Neural cell (in vitro differentiated cells): Measurements from ENCODE around the gene DSN1. TPM values are rescaled to one million over a fixed set of nuclear protein-coding genes. Genes with fewer than 3 reads are reported as not detected.

ENCODE experiments used
- H2AFZ ChIP-seq: fragments of 200-600, 300-800 bp; sonication (generic), shearing (Covaris generic); 2 replicates; pipeline ENCODE4 v1.6.0; 2014; ENCODE audit warnings: low read depth, mild to moderate bottlenecking, antibody characterized with exemption, low read length, moderate library complexity
- H3F3A ChIP-seq: fragments of 200-600 bp; shearing (Covaris generic); 2 replicates; pipeline ENCODE4 v1.6.1; 2016; ENCODE audit warnings: mild to moderate bottlenecking, moderate library complexity, mixed read lengths, antibody characterized with exemption, low read length; ENCODE audit not compliant: insufficient read depth, poor library complexity, severe bottlenecking
- H3K27ac ChIP-seq: fragments of 200-600, 300-800 bp; sonication (generic), shearing (Covaris generic); 2 replicates; pipeline ENCODE4 v1.5.1; 2014; ENCODE audit warnings: mild to moderate bottlenecking, low read length, moderate library complexity
- H3K27me3 ChIP-seq: fragments of 300-800, 200-600 bp; sonication (generic), shearing (Covaris generic); 2 replicates; pipeline ENCODE4 v1.6.0; 2014; ENCODE audit warnings: mild to moderate bottlenecking, low read depth, low read length, moderate library complexity; ENCODE audit not compliant: insufficient read depth
- H3K36me3 ChIP-seq: fragments of 300-800, 200-600 bp; sonication (generic), shearing (Covaris generic); 2 replicates; pipeline ENCODE4 v1.5.1; 2014; ENCODE audit warnings: mild to moderate bottlenecking, antibody characterized with exemption, low read length, moderate library complexity; ENCODE audit not compliant: insufficient read depth
- H3K4me2 ChIP-seq: fragments of 300-800, 200-600 bp; sonication (generic), shearing (Covaris generic); 2 replicates; pipeline ENCODE4 v1.6.0; 2014; ENCODE audit warnings: mild to moderate bottlenecking, low read length
- H3K4me3 ChIP-seq: fragments of 300-800, 200-600 bp; sonication (generic), shearing (Covaris generic); 2 replicates; pipeline ENCODE4 v1.5.1; 2014; ENCODE audit warnings: mild to moderate bottlenecking, low read length, moderate library complexity
- H3K79me2 ChIP-seq: fragments of 200-600 bp; shearing (Covaris generic); replicated peaks from 2 replicates; pipeline ENCODE4 v1.6.0; 2014; ENCODE audit warnings: mild to moderate bottlenecking, low read length, moderate library complexity; ENCODE audit not compliant: insufficient read depth
- H3K9ac ChIP-seq: fragments of 300-800, 200-600 bp; sonication (generic), shearing (Covaris generic); 2 replicates; pipeline ENCODE4 v1.6.1; 2016; ENCODE audit warnings: mild to moderate bottlenecking, low read length, mixed read lengths
- H3K9me2 ChIP-seq: fragments of 200-600 bp; shearing (Covaris generic); 2 replicates; pipeline ENCODE4 v1.6.1; 2016; ENCODE audit warnings: mild to moderate bottlenecking, low read length, mixed read lengths; ENCODE audit not compliant: insufficient read depth
- H3K9me3 ChIP-seq: fragments of 200-600, 300-800 bp; sonication (generic), shearing (Covaris generic); 2 replicates; pipeline ENCODE4 v1.6.1; 2016; ENCODE audit warnings: mild to moderate bottlenecking, mixed run types, low read length, moderate library complexity, mixed read lengths
- H4K20me1 ChIP-seq: fragments of 200-600 bp; shearing (Covaris generic); 2 replicates; pipeline ENCODE4 v1.6.1; 2016; ENCODE audit warnings: mild to moderate bottlenecking, mixed run types; ENCODE audit not compliant: insufficient read depth
- CTCF ChIP-seq: fragments of 450-650 bp; IDR thresholded peaks from 2 replicates; pipeline ENCODE4 v1.5.1; 2014; ENCODE audit warnings: antibody characterized with exemption, mild to moderate bottlenecking, moderate library complexity; ENCODE audit not compliant: poor library complexity, severe bottlenecking
- EP300 ChIP-seq: fragments of 450-650 bp; conservative IDR thresholded peaks from 2 replicates; pipeline ENCODE4 v1.6.1; 2014; ENCODE audit warnings: antibody characterized with exemption, mild to moderate bottlenecking, moderate library complexity; ENCODE audit not compliant: poor library complexity, severe bottlenecking
- EZH2 ChIP-seq: fragments of 200-600, 300-800 bp; shearing (Covaris generic), sonication (generic); IDR thresholded peaks from 2 replicates; pipeline ENCODE4 v1.6.1; 2014; ENCODE audit warnings: antibody characterized with exemption, low read length, borderline replicate concordance, mild to moderate bottlenecking; ENCODE audit not compliant: insufficient read depth, poor library complexity, severe bottlenecking
- RAD21 ChIP-seq: fragments of 450-650 bp; conservative IDR thresholded peaks from 2 replicates; pipeline ENCODE4 v1.6.1; 2014; ENCODE audit warnings: antibody characterized with exemption, mild to moderate bottlenecking, moderate library complexity
- TAF1 ChIP-seq: IDR thresholded peaks from 2 replicates; pipeline ENCODE4 v1.6.1; 2012; ENCODE audit warnings: low read depth
- polyA plus RNA-seq: library from polyadenylated mRNA; depleted of rRNA; stranded (reverse); fragments of >200 nt; gene quantifications from 2 replicates; pipeline ENCODE4 v1.2.3, GENCODE V29; 2014

Gene DSN1
- polyA plus RNA-seq, 1 donor from 2014 or later: 8.1 TPM

GRCh38 chr20:36742558-36742957 lies 31.0 kb downstream of the DSN1 start:
- Histone ChIP-seq H3K27me3 (no peaks in the 10 kb centered on the region), H3K9me2 (no peaks in the 10 kb centered on the region), H2AFZ (no peak overlapping the region), H3K79me2 (peaks cover 4% of the 10 kb centered on the region), H3K9ac (no peak overlapping the region), H3K36me3 (no peaks in the 10 kb centered on the region), H3F3A (no peaks in the 10 kb centered on the region), H3K4me2 (no peak overlapping the region), H4K20me1 (no peaks in the 10 kb centered on the region), H3K27ac (no peak overlapping the region), H3K4me3 (no peak overlapping the region), H3K9me3 (no peaks in the 10 kb centered on the region)
- TF ChIP-seq EP300 (no peak), RAD21 (no peak), EZH2 (no peak), CTCF (no peak)

GRCh38 chr20:36741072-36741471 lies 32.5 kb downstream of the DSN1 start:
- H3K9ac ChIP-seq: no peak overlapping the region
- no peaks in the 10 kb centered on the region for H3F3A ChIP-seq
- H3K27me3 ChIP-seq: no peaks in the 10 kb centered on the region
- no peaks in the 10 kb centered on the region for H3K36me3 ChIP-seq
- H3K27ac ChIP-seq: no peak overlapping the region
- no peak overlapping the region for H3K4me3 ChIP-seq
- no peak for TF ChIP-seq CTCF
- no peak for TF ChIP-seq EZH2
- no peak for TF ChIP-seq RAD21
- no peak for TF ChIP-seq TAF1
- H3K79me2 ChIP-seq: peaks cover 4% of the 10 kb centered on the region
- no peak overlapping the region for H2AFZ ChIP-seq
- no peaks in the 10 kb centered on the region for H4K20me1 ChIP-seq
- no peaks in the 10 kb centered on the region for H3K9me2 ChIP-seq
- H3K9me3 ChIP-seq: no peaks in the 10 kb centered on the region
- no peak overlapping the region for H3K4me2 ChIP-seq

GRCh38 chr20:36737183-36737499 lies 36.4 kb downstream of the DSN1 start:
- TF ChIP-seq RAD21 (no peak), CTCF (no peak)
- no peaks in the 10 kb centered on the region for H3K27me3 ChIP-seq
- H4K20me1 ChIP-seq: no peaks in the 10 kb centered on the region
- H3F3A ChIP-seq: no peaks in the 10 kb centered on the region
- no peak overlapping the region for H3K4me3 ChIP-seq
- H3K4me2 ChIP-seq: no peak overlapping the region
- H3K9me3 ChIP-seq: no peaks in the 10 kb centered on the region
- no peak overlapping the region for H3K9ac ChIP-seq
- no peaks in the 10 kb centered on the region for H3K9me2 ChIP-seq
- H3K27ac ChIP-seq: no peak overlapping the region
- no peak overlapping the region for H2AFZ ChIP-seq
- H3K79me2 ChIP-seq: no peaks in the 10 kb centered on the region
- H3K36me3 ChIP-seq: no peaks in the 10 kb centered on the region
